PC-9 (cell line): ENCODE measurements around the gene GPRIN3.

Source experiments
- EZH2 ChIP-seq: fragments of 200-600 bp; sonication (generic); IDR thresholded peaks from 2 replicates; pipeline ENCODE4 v1.8.0; 2017; ENCODE audit warnings: antibody characterized with exemption, low read depth
- TF ChIP-seq, protein P1 (sequence below): fragments of 200-600 bp; sonication (generic); conservative IDR thresholded peaks from 2 replicates; pipeline ENCODE4 v1.6.1; 2017; ENCODE audit warnings: mixed run types, antibody characterized with exemption, mild to moderate bottlenecking, moderate library complexity

- TF ChIP-seq, protein P1, sequence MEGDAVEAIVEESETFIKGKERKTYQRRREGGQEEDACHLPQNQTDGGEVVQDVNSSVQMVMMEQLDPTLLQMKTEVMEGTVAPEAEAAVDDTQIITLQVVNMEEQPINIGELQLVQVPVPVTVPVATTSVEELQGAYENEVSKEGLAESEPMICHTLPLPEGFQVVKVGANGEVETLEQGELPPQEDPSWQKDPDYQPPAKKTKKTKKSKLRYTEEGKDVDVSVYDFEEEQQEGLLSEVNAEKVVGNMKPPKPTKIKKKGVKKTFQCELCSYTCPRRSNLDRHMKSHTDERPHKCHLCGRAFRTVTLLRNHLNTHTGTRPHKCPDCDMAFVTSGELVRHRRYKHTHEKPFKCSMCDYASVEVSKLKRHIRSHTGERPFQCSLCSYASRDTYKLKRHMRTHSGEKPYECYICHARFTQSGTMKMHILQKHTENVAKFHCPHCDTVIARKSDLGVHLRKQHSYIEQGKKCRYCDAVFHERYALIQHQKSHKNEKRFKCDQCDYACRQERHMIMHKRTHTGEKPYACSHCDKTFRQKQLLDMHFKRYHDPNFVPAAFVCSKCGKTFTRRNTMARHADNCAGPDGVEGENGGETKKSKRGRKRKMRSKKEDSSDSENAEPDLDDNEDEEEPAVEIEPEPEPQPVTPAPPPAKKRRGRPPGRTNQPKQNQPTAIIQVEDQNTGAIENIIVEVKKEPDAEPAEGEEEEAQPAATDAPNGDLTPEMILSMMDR, result no peak
- no peak for TF ChIP-seq EZH2
These were observed 94.8 kb downstream of the GPRIN3 start for GRCh38 chr4:89212666-89213381.
